ENCODE measurements around the gene SHC1.

DNA sequence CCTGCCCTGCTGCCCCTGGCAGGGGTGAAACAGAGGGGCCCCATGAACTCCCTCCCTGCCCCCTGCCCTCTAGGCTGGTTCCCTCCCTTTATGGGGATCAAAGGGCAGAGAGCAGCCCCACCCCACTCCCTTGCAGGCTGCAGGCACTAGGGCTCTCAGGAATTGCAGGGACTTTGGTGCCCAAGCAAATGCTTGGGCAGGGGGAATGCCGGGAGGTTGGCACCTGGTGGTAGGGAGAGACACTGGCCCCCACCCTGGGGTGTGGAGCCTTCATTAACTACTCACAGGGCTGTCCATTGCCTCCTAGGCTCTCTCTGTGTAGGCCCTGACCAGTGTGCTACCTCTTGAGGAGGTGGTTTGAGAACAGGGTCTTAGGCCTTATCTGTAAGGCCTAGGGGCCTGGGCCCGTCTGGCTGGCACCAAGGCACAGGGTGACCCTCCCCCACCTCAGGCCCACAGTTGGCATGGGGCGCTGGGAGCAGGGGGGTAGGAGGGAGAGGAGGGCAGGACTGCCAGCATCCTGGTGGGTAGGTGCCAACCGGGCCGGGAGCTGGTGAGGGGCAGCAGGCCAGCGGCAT is 36.8 kb upstream of the SHC1 start:
- TF ChIP-seq CTCF (IDR thresholded peaks at IDR 0.05) (no peak), POLR2A (IDR thresholded peaks at IDR 0.05) (no peak)

Data from thyroid gland (tissue), 4 donors.